Measurements from ENCODE around the gene LHFPL4.
"Not testable (repeated sequence)": the region's sequence is repeated elsewhere in the genome, so short reads cannot be mapped to it uniquely, and the experiment has no call there.

The LHFPL4 gene

GRCh38 chr3:9553021-9553947 is at the start of gene LHFPL4:
LHFPL4 (minus strand) TSS chr3:9553822; CDS start chr3:9552679, 1,143 bp downstream.
- no peaks in the 10 kb centered on the region for H3K36me3 ChIP-seq (ENCODE audit: insufficient read depth, low read length)
- peak within 1 kb of the TSS; percentile 52; the same call in 1 of the 2 replicates for H3K9ac ChIP-seq (ENCODE audit: low read depth, low read length)
- peaks cover 12% of the 10 kb centered on the region; the same call in 1 of the 2 replicates for H3K4me1 ChIP-seq (ENCODE audit: insufficient read depth, low read length)

GRCh38 chr3:9602620-9603019 is 49.0 kb upstream of the LHFPL4 start:
- Histone ChIP-seq H3K9me3 (ENCODE audit: control insufficient read depth, insufficient read depth, low read length) (peaks cover 11% of the 10 kb centered on the region; the same call in 1 of the 2 replicates), H3K4me1 (ENCODE audit: insufficient read depth, low read length) (no peaks in the 10 kb centered on the region), H3K9ac (ENCODE audit: low read depth, low read length) (no peak overlapping the region), H3K36me3 (ENCODE audit: insufficient read depth, low read length) (no peaks in the 10 kb centered on the region)

More at GRCh38 chr3:9553021-9553947, at the start of gene LHFPL4:
- no peaks in the 10 kb centered on the region for H3K9me3 ChIP-seq (ENCODE audit: control insufficient read depth, insufficient read depth, low read length)

DNA sequence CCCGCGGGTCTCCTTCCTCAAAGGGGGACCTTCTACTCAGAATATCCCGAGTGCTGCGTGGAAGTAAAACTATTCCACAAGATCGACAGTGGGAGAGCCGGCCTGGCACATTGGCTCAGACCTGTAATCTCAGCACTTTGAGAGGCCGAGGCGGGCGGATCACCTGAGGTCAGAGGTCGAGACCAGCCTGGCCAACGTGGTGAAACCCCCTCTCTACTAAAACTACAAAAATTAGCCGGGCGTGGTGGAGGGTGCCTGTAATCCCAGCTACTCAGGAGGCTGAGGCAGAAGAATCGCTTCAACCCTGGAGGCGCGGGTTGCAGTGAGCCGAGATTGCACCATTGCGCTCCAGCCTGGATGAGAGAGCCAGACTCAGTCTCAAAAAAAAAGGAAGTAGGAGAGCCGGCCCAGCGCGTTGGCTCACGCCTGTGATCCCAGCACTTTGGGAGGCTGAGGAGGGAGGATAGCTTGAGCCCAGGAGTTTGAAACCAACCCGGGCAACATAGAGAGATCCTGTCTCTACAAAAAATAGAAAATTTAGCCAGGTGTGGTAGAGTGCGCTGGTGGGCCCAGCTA is 47.5 kb upstream of the LHFPL4 start:
- not testable (repeated sequence) for H3K9ac ChIP-seq (ENCODE audit: low read depth, low read length); H3K36me3 ChIP-seq (ENCODE audit: insufficient read depth, low read length); H3K4me1 ChIP-seq (ENCODE audit: insufficient read depth, low read length)
- H3K9me3 ChIP-seq (ENCODE audit: control insufficient read depth, insufficient read depth, low read length): peaks cover 11% of the 10 kb centered on the region; the same call in 1 of the 2 replicates

DNA sequence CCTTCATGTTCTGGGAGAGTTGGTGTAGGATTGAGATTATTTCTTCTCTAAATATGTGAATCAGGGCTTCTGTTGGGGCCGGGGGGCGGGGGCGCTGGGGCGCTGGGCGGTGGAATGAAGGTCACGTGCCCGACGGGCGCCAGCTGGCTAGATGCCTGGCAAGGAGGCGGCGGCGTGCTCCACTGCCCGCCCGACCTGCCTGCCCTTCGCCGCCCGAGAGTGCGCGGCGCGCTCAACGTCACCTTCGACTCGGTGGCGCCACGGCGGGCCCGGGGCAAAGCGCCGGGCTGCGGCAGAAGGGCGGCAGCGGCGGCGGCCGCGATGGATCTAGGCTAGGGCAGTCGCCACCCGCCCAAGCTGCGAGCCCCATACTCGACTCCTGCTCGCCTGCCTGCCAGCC is 47.0 kb upstream of the LHFPL4 start:
- Histone ChIP-seq H3K9ac (ENCODE audit: low read depth, low read length) (no peak overlapping the region), H3K36me3 (ENCODE audit: insufficient read depth, low read length) (no peaks in the 10 kb centered on the region), H3K4me1 (ENCODE audit: insufficient read depth, low read length) (no peaks in the 10 kb centered on the region), H3K9me3 (ENCODE audit: control insufficient read depth, insufficient read depth, low read length) (peaks cover 8% of the 10 kb centered on the region; the same call in 1 of the 2 replicates)

DNA sequence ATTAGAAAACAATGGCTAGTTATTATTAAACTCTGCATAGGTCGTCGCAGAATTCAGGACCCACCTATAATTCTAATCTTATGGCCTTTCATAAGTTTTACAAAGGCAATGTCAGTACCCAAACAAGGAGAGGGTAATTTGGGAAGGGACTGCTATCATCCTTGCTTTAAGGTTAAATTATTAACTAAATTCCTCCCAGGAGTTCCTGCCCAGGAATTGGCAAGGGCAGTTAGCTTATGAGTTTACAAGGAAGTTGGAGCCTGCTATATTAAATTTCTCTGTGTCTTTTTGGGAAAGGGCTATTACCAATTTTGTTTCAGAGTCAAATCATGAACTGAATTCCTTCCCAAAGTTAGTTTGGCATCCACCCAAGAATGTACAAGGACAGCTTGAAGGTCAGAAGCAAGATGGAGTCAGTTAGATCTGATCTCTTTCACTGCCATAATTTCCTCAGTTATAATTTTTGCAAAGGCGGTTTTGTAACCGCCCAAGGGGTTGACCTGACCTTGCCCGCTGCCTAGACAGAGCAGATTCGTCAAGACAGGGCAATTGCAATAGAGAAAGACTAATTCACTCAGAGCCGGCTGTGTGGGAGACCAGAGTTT is 45.3 kb upstream of the LHFPL4 start:
- Histone ChIP-seq H3K36me3 (ENCODE audit: insufficient read depth, low read length) (no peaks in the 10 kb centered on the region), H3K9ac (ENCODE audit: low read depth, low read length) (no peak overlapping the region), H3K9me3 (ENCODE audit: control insufficient read depth, insufficient read depth, low read length) (no peaks in the 10 kb centered on the region), H3K4me1 (ENCODE audit: insufficient read depth, low read length) (no peaks in the 10 kb centered on the region)

DNA sequence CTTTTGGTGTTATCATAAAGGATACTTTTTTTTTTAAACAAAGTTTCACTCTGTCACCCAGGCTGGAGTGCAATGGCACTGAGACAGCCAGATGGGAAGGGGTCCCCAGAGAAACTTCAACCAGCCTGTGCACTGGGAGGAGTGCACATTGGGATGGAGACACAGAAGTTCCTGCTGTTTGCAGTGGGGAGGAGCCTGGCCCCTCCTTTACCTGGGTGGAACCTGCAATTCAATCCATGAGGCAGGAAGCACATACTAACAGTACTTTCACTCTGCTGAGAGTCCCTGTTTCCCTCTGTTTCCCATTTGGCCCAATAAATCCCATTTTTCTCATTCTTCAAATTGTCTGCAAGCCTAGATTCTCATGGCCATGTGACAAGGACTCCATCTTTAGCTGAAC is 42.3 kb upstream of the LHFPL4 start:
- Histone ChIP-seq H3K4me1 (ENCODE audit: insufficient read depth, low read length) (no peaks in the 10 kb centered on the region), H3K9ac (ENCODE audit: low read depth, low read length) (no peak overlapping the region), H3K9me3 (ENCODE audit: control insufficient read depth, insufficient read depth, low read length) (no peaks in the 10 kb centered on the region), H3K36me3 (ENCODE audit: insufficient read depth, low read length) (no peaks in the 10 kb centered on the region)

DNA sequence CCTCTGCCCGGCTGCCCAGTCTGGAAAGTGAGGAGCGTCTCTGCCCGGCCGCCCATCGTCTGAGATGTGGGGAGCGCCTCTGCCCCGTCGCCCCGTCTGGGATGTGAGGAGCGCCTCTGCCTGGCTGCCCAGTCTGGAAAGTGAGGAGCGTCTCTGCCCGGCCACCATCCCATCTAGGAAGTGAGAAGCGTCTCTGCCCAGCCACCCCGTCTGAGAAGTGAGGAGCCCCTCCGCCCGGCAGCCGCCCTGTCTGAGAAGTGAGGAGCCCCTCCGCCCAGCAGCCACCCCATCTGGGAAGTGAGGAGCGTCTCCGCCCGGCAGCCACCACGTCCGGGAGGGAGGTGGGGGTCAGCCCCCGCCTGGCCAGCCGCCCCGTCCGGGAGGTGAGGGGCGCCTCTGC is 38.2 kb upstream of the LHFPL4 start:
- not testable (repeated sequence) for H3K9ac ChIP-seq (ENCODE audit: low read depth, low read length); H3K9me3 ChIP-seq (ENCODE audit: control insufficient read depth, insufficient read depth, low read length); H3K4me1 ChIP-seq (ENCODE audit: insufficient read depth, low read length); H3K36me3 ChIP-seq (ENCODE audit: insufficient read depth, low read length)

DNA sequence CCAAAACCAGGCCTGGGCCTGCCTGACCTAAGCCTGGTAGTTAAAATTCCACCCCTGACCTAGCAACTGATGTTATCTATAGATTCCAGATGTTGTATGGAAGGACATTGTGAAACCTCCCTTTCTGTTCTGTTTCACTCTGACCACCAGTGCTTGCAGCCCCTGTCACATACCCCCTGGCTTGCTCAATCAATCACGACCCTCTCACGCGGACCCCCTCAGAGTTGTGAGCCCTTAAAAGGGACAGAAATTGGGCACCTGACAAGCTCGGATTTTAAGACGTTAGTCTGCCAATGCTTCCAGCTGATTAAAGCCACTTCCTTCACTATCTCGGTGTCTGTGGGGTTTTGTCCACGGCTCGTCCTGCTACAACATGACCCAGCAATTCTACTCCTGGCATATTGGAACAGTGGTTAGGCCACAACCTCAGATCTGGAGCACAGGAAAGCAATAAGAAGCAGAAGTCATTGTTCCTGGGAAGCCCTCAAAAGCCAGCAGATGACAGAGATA is 36.7 kb upstream of the LHFPL4 start:
- Histone ChIP-seq H3K4me1 (ENCODE audit: insufficient read depth, low read length) (no peaks in the 10 kb centered on the region), H3K9ac (ENCODE audit: low read depth, low read length) (no peak overlapping the region), H3K36me3 (ENCODE audit: insufficient read depth, low read length) (no peaks in the 10 kb centered on the region), H3K9me3 (ENCODE audit: control insufficient read depth, insufficient read depth, low read length) (no peaks in the 10 kb centered on the region)

DNA sequence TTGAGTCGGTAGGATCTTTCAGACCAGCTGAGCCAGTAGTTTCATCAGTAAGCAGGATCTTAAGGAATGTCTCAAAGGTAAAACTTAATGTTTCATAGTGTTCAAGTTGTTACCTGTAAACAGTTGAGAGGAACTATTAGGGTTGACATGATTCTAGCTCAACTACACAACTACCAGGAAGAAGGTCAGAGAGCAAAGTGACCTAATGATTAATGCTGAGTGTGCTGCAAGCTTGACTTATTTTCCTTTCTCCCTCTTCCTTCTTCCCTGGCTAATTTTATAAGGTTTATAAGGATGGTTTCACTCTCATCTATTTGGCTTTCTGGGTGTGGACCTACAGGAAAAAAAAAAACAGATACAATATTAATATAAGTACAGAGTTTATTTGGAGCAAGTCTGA is 30.2 kb upstream of the LHFPL4 start:
- no peaks in the 10 kb centered on the region for H3K9me3 ChIP-seq (ENCODE audit: control insufficient read depth, insufficient read depth, low read length)
- H3K9ac ChIP-seq (ENCODE audit: low read depth, low read length): no peak overlapping the region
- peaks cover 8% of the 10 kb centered on the region; the same call in 1 of the 2 replicates for H3K4me1 ChIP-seq (ENCODE audit: insufficient read depth, low read length)
- H3K36me3 ChIP-seq (ENCODE audit: insufficient read depth, low read length): no peaks in the 10 kb centered on the region

- H3K9me3 ChIP-seq (ENCODE audit: control insufficient read depth, insufficient read depth, low read length): no peaks in the 10 kb centered on the region
- no peaks in the 10 kb centered on the region for H3K36me3 ChIP-seq (ENCODE audit: insufficient read depth, low read length)
- H3K4me1 ChIP-seq (ENCODE audit: insufficient read depth, low read length): peaks cover 8% of the 10 kb centered on the region; the same call in 1 of the 2 replicates
- H3K9ac ChIP-seq (ENCODE audit: low read depth, low read length): no peak overlapping the region
These were observed 29.7 kb upstream of the LHFPL4 start for GRCh38 chr3:9583371-9583770.

DNA sequence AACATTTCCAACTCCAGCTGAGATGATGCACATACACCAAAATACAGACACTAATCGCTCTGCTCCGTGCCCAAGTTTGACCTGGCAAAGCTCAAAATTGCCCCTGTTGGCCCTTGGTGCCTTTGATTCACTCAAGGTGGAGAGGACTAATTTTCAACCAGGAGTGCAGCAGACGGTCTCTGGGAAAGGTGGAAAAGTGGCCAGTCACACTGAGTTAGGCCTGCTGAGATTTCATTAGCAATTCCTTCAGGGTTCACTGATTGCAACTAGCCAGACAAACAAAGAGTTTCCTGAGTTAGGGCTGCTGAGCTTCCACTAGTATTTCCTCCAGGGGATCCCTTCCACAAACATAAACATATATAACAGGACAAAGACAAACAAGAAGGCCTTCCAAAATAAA is 28.7 kb upstream of the LHFPL4 start:
- H3K9ac ChIP-seq (ENCODE audit: low read depth, low read length): no peak overlapping the region
- peaks cover 8% of the 10 kb centered on the region; the same call in 1 of the 2 replicates for H3K4me1 ChIP-seq (ENCODE audit: insufficient read depth, low read length)
- H3K36me3 ChIP-seq (ENCODE audit: insufficient read depth, low read length): no peaks in the 10 kb centered on the region
- no peaks in the 10 kb centered on the region for H3K9me3 ChIP-seq (ENCODE audit: control insufficient read depth, insufficient read depth, low read length)

- H3K9me3 ChIP-seq (ENCODE audit: control insufficient read depth, insufficient read depth, low read length): no peaks in the 10 kb centered on the region
- H3K4me1 ChIP-seq (ENCODE audit: insufficient read depth, low read length): peaks cover 8% of the 10 kb centered on the region; the same call in 1 of the 2 replicates
- H3K36me3 ChIP-seq (ENCODE audit: insufficient read depth, low read length): no peaks in the 10 kb centered on the region
- H3K9ac ChIP-seq (ENCODE audit: low read depth, low read length): no peak overlapping the region
These were observed 28.1 kb upstream of the LHFPL4 start for GRCh38 chr3:9581742-9582141.

GRCh38 chr3:9569054-9569453 is 15.4 kb upstream of the LHFPL4 start:
- H3K36me3 ChIP-seq (ENCODE audit: insufficient read depth, low read length): no peaks in the 10 kb centered on the region
- no peaks in the 10 kb centered on the region for H3K9me3 ChIP-seq (ENCODE audit: control insufficient read depth, insufficient read depth, low read length)

GRCh38 chr3:9565316-9565715 is 11.7 kb upstream of the LHFPL4 start:
- no peak overlapping the region for H3K9ac ChIP-seq (ENCODE audit: low read depth, low read length)
- no peaks in the 10 kb centered on the region; the same call in 1 of the 2 replicates for H3K9me3 ChIP-seq (ENCODE audit: control insufficient read depth, insufficient read depth, low read length)
- no peaks in the 10 kb centered on the region for H3K36me3 ChIP-seq (ENCODE audit: insufficient read depth, low read length)

More at GRCh38 chr3:9569054-9569453, 15.4 kb upstream of the LHFPL4 start:
- no peaks in the 10 kb centered on the region for H3K4me1 ChIP-seq (ENCODE audit: insufficient read depth, low read length)
- no peak overlapping the region for H3K9ac ChIP-seq (ENCODE audit: low read depth, low read length)

More at GRCh38 chr3:9565316-9565715, 11.7 kb upstream of the LHFPL4 start:
- H3K4me1 ChIP-seq (ENCODE audit: insufficient read depth, low read length): no peaks in the 10 kb centered on the region
